Panc1 (cell line): ENCODE measurements around the gene SASS6. TPM values are rescaled to one million over a fixed set of nuclear protein-coding genes. Genes with fewer than 3 reads are reported as not detected.

Source experiments
- ATAC-seq: fragments of 200-7000 bp; cut with Tn5 transposase; 2 replicates; pipeline ENCODE4 v1.9.1; 2020; ENCODE audit warnings: mild to moderate bottlenecking, moderate library complexity
- BruUV-seq: library from RNA; stranded (reverse); fragments of 400-500 nt; replicated peaks from 2 replicates; lab custom pipeline; 2021; lab: Mats Ljungman, UMichigan
- CTCF ChIA-PET: fragments of 300-600 bp; sonication (Branson Sonifier 250); formaldehyde crosslinking; loops from one replicate; lab custom pipeline; 2022; ENCODE audit warnings: antibody characterized with exemption; lab: Charles Lee
- POLR2A ChIA-PET: fragments of 300-600 bp; sonication (Branson Sonifier 250); formaldehyde crosslinking; loops from one replicate; lab custom pipeline; 2022; ENCODE audit warnings: antibody characterized with exemption; lab: Charles Lee
- DNase-seq: peaks from one replicate; pipeline ENCODE4 v3.0.0-alpha.2; 2010; ENCODE audit warnings: low read depth, low spot score
- H3K27ac ChIP-seq: 2 replicates; pipeline ENCODE4 v1.5.1; 2011; ENCODE audit warnings: mild to moderate bottlenecking, low read length, inconsistent platforms
- H3K27me3 ChIP-seq: fragments of 200-500 bp; sonication (Bioruptor generic); 2 replicates; pipeline ENCODE4 v1.6.0; 2014; ENCODE audit warnings: low read length, inconsistent platforms; ENCODE audit not compliant: control insufficient read depth, insufficient read depth
- H3K36me3 ChIP-seq: fragments of 200-500 bp; sonication (Bioruptor generic); 2 replicates; pipeline ENCODE4 v1.5.1; 2014; ENCODE audit warnings: inconsistent platforms, mild to moderate bottlenecking, low read length, moderate library complexity; ENCODE audit not compliant: control insufficient read depth, insufficient read depth
- H3K4me1 ChIP-seq: 2 replicates; pipeline ENCODE4 v1.5.1; 2011; ENCODE audit warnings: inconsistent platforms, mild to moderate bottlenecking, low read length, moderate library complexity; ENCODE audit not compliant: control insufficient read depth, insufficient read depth
- H3K4me3 ChIP-seq, 2 experiments: 2 replicates each; pipeline ENCODE4 v1.5.1; 2011 to 2012; ENCODE audit warnings: low read depth in 2 of 2, low read length in 2 of 2, mild to moderate bottlenecking in 2 of 2, inconsistent platforms in 1 of 2, moderate library complexity in 1 of 2
- H3K9me3 ChIP-seq: fragments of 200-500 bp; sonication (Bioruptor generic); 2 replicates; pipeline ENCODE4 v1.5.1; 2014; ENCODE audit warnings: low read depth, mild to moderate bottlenecking, inconsistent platforms, low read length, moderate library complexity; ENCODE audit not compliant: control insufficient read depth, insufficient read depth
- CTCF ChIP-seq: fragments of 450-650 bp; IDR thresholded peaks from 2 replicates; pipeline ENCODE4 v1.5.1; 2017; ENCODE audit warnings: mild to moderate bottlenecking
- POLR2AphosphoS5 ChIP-seq: IDR thresholded peaks from 2 replicates; pipeline ENCODE4 v1.6.1; 2012; ENCODE audit warnings: mild to moderate bottlenecking, low read depth, low read length, moderate library complexity
- REST ChIP-seq, 2 experiments: IDR thresholded peaks; 2 replicates each; pipeline ENCODE4 v1.6.1; 2011 to 2012; ENCODE audit warnings: low read depth in 2 of 2, control low read depth in 1 of 2, low read length in 1 of 2, mild to moderate bottlenecking in 1 of 2, moderate library complexity in 1 of 2; ENCODE audit not compliant: insufficient read depth in 1 of 2
- SIN3A ChIP-seq: IDR thresholded peaks from 2 replicates; pipeline ENCODE4 v1.6.1; 2012; ENCODE audit warnings: low read depth, mild to moderate bottlenecking, low read length, moderate library complexity, borderline replicate concordance; ENCODE audit not compliant: insufficient read depth
- TCF7L2 ChIP-seq: IDR thresholded peaks from 2 replicates; pipeline ENCODE4 v1.6.1; 2011; ENCODE audit warnings: mild to moderate bottlenecking, low read depth, low read length, inconsistent platforms
- in situ Hi-C: cut with HindIII; loops from 2 replicates; pipeline ENCODE4 v1.10.0; 2016; ENCODE audit warnings: low sequenced_read_pairs, low pct_unique_long_range_greater_than_20kb
- intact Hi-C: fragments of 100-400 bp; cut with micrococcal nuclease; formaldehyde crosslinking; loops from one replicate; pipeline ENCODE4 v1.10.0; 2022; ENCODE audit not compliant: unreplicated experiment
- total RNA-seq: library from RNA; stranded (reverse); gene quantifications from one replicate; pipeline ENCODE4 v1.2.1, GENCODE V29; 2021; ENCODE audit not compliant: unreplicated experiment

Gene SASS6
- total RNA-seq, 1 experiment from 2014 or later: 6.2 TPM

DNA sequence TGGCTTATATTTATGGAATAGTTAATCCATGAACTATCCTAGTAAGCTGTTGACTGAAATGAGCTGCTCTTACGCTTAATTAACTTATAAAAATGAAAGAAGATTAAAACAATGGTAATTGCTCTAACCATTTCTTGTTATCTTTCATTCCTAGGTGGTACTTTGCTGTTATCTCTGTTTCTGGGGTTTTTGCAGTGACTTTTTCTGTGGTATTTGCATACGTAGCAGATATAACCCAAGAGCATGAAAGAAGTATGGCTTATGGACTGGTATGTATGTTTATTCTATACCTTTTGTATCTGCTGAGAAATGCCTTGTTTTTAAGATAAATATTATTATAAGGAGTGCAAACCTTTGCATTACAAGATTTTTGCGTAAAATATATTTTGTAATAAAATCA is 71.0 kb downstream of the SASS6 start:
- BruUV-seq: no TSS peak
- TF ChIP-seq SIN3A: no peak
- no peak for TF ChIP-seq POLR2AphosphoS5
- no peak for TF ChIP-seq CTCF
- no peak for TF ChIP-seq REST (IDR thresholded peaks at IDR 0.05; ENCODE audit: insufficient read depth in 1 of 2, low read depth in 2 of 2, low read length in 1 of 2)
- no peak for TF ChIP-seq TCF7L2
- ATAC-seq (no peak), DNase-seq (no peak)
- H3K36me3 ChIP-seq: peaks cover 16% of the 10 kb centered on the region
- no peaks in the 10 kb centered on the region for H3K9me3 ChIP-seq
- CTCF ChIA-PET: no interaction called here
- H3K27me3 ChIP-seq: no peaks in the 10 kb centered on the region
- no peak overlapping the region for H3K4me3 ChIP-seq
- POLR2A ChIA-PET: no interaction called here
- H3K4me1 ChIP-seq: no peaks in the 10 kb centered on the region
- intact Hi-C loops (no loop called here), in situ Hi-C loops (no loop called here)
- no peak overlapping the region for H3K27ac ChIP-seq

DNA sequence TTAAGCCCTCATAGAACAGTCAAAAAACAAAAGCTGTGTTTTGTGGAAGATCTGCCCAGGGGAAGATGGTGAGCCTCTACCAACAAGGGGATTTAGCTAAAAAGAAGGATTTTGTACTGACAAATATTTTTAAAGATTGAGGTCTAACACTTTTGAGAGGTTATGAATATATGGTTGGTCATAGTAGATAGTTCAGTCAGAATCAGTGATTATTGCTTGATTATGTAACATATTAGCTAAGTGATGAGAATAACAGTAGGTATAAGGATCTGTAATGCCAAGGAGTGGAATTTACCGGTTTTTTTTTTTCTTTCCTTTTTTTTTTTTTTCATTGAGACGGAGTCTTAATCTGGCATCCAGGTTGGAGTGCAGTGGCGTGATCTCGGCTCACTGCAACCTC is 79.0 kb downstream of the SASS6 start:
- CTCF ChIA-PET: no interaction called here

More for the DNA sequence above, 79.0 kb downstream of the SASS6 start:
- Histone ChIP-seq H3K27ac (no peak overlapping the region), H3K4me1 (no peaks in the 10 kb centered on the region), H3K9me3 (no peaks in the 10 kb centered on the region), H3K27me3 (no peaks in the 10 kb centered on the region), H3K4me3 (no peak overlapping the region), H3K36me3 (peaks cover 4% of the 10 kb centered on the region; the same call in 1 of the 2 replicates)
- intact Hi-C loops (no loop called here), in situ Hi-C loops (no loop called here)
- ATAC-seq: no peak
- POLR2A ChIA-PET: interaction anchor here (0.6 kb wide), 1 partner anchor 75 kb away, joined by 3 read pairs; no protein-coding TSS in a partner anchor
- BruUV-seq: no TSS peak
- DNase-seq: no peak
- TF ChIP-seq REST (IDR thresholded peaks at IDR 0.05; ENCODE audit: insufficient read depth in 1 of 2, low read depth in 2 of 2, low read length in 1 of 2) (no peak), POLR2AphosphoS5 (no peak), SIN3A (no peak), TCF7L2 (no peak), CTCF (no peak)
